RKO (cell line): ENCODE data around the gene SCN4A.

Experiments used
- DNase-seq: peaks from one replicate; pipeline ENCODE4 v3.0.0-alpha.2; 2016; ENCODE audit warnings: low spot score

SCN4A gene

GRCh38 chr17:63955232-63955631 lies 17.5 kb downstream of the SCN4A start:
- DNase-seq = no peak

DNA sequence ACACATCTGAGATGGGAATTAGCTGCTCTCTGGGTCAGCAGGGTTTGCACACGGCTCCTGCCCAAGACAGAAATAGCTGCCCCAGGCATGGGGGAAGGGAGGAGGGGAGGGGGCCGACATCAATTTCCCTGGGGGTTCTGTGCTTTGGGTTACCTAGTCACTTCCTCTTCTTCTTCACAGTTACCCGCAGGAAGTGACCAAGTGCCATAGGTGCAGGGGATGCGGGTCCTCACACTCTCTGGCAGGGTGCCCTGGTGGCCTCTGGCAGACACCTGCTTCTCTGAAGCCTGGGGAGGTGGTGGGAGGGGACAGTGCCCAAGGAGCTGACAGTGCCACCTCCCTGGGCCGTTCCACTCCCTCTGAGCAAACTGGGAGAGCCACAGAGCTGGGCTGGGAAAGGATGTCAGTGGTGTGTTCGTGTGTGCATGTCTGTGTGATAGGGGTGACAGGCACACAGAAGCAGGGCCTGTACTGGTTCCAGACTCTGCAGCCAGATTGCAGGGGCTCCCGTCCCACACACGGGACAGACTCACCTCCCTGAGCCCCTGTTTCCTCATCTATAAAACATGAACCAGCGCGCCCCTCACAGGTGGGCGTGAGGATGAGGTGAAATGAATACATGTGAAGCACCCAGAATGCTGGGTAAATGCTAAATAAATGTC lies 18.2 kb downstream of the SCN4A start:
- no peak for DNase-seq

DNA sequence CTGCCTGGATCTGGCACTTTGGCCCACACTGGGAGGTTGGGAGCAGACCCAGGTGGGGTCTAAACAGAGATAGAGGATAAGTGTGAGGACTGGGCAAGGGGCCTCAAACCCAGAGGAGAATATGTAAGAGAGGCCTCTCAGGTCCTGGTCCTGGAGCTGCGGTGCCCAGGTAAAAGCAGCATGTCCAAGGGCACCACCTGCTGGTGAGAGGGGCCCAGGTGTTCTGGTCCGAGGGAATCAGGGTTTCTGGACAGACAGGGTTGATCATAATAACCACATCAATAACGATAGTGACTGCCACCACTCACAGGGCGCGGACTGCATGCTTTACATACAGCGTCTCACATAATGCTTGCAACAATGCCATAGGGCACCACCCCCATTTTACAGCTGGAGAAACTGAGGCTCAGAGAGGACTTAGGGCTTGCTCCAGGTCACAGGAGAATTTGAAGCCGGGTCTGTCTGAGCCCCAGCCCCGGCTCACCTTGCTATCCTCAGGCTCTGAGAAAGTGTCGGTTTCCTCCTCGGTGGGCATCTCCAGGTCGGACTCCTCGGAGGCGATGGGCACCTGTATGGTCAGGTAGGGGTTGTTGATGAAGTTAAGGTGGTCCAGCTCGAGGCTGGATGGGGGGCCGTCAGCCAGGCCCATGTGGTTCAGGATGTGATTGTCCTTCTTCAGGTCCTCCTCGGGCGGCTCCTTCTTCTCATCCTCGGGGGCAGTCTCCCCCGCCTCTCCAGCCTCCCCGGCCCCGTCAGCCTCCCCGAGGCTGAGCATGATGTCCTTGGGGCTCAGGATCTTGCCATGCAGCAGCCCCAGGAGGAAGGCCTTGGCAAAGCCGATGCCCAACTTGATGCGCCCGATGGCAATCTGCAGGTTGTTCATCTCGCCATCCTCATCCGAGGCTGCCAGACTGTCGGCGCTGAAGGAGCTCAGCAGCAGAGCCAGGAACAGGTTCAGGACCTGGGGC lies 21.5 kb downstream of the SCN4A start:
- no peak for DNase-seq

- DNase-seq = no peak
Measured at GRCh38 chr17:63949576-63950250, 23.0 kb downstream of the SCN4A start.

DNA sequence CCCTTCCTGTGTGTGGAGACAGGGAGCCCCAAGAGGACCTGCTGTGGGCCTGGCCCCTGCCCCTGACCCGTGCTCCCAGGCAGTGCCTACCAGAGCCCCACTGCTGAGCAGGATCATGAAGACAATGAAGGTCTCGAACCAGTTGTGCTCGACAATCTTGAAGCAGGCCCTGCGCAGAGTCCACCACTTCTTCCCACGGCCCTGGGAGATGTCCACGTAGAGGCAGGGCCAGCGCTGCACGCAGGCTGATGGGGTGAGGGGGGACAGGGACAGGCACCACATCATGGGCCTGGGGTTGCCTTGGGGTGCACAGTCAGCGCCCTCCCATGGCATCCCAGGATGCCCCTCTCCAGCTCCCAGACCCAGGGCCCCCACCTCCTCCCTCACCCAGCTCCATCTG lies 24.2 kb downstream of the SCN4A start:
- DNase-seq = no peak

DNA sequence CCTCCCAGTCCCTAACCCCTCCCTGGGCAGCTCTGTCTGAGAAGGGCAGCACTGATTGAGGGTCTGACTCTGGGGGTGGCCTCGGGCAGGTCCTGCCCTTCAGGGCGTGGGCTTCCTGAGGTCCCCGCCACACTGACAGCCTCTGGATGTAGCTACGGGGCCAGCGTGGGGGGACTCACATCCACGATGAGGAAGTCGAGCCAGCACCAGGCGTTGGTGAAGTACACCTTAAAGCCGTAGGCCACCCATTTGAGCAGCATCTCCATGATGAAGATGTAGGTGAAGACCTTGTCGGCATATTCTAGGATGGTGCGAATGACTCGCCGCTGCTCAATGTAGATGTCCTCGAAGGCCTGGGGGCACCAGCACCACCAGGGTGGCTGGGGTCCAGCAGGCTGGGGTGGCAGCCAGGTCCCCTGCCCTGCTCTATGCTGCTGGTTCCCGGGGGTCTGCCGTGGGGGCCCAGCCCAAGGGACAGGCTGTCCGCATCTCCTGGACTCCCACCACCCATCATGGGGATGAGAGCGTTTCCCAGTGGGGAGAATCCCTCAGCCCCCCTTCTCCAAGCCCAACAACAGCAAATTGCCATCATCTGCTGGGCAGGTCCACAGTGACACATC lies 24.9 kb downstream of the SCN4A start:
- DNase-seq = no peak

- DNase-seq = no peak
Measured at GRCh38 chr17:63946440-63947363, 26.0 kb downstream of the SCN4A start.

DNA sequence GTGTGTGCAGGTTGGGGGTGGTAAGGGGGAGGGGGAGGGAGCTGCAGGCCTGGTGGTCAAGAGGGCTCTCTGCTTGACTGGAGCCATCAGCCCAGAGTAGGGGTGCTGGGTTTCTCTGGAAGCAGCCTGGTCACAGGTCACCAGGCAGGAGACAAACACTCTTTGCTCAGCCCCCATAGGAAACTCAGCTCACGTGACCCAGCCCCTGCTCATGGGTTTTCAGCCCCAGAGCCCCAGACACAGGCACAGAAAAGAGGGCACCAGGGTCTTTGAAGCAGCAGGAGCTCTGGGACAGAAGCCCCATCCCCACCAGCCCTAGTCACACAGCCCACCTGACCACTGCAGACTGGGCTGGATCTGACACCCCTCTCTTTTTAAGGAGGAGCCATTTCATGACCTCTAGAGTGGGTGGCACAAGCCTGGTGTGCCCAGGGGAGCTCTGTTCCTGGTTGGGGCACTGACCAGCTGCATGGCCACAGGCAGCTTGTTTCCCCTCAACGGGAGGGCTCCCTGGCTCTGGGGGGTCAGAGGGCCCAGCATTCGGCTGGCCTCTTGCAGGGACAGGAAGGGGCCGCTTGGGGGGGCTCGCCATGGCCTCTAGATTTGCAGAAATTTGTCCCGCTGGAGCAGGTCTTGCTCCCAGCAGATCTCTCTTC lies 26.8 kb downstream of the SCN4A start:
- no peak for DNase-seq

DNA sequence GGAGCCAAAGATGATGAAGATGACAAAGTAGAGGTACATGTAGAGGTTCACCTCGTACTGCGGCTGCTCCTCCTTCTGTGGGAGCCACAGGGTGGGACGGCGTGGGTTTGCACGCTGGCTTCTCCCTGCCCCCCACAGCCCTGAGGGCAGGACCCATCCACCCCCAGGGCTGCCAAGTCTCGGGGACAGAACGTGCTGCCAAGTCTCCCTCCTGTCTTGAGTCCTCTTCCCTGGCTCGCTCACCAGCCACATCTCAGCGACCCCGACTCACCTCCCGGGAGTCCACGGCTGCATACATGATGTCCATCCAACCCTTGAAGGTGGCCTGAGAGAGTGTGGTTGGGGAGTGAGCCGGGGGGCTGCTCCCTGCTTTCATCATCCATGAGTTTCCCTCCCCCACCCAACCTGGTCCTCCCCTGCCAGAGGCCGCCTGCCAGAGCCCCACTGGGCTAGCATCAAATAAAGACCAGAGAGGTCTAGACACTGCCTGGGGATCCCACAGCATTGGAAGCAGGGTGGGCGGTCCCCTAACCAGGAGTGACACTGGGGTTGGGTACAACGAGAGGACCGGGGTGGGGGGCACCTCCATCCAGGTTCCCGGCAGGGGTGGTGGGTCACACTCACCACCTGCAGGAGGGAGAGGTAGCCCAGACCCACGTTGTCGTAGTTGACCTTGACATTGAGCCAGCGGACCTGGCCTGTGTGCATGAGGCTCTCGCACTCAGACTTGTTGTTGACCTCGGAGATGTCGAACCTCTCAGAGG lies 27.8 kb downstream of the SCN4A start:
- no peak for DNase-seq

DNA sequence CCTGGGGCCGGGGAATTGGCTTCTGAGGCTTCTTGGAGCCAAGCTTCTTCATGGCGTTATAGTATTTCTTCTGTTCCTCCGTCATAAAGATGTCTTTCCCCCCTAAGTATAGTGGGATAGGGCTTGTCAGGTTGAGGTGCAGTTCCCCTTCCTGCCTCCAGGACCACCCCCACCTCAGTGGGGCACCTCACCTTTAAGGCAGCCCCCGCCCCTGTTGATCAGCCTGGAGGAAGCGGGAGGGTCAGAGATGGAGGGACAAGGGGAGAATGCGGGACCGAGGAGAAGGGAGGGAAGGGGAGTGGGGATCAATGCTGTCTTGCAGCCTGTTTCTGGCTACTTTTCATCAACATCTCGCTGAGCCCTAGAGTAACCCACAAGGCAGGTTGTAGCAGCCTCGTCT lies 29.0 kb downstream of the SCN4A start:
- DNase-seq = no peak

- no peak for DNase-seq
Measured at GRCh38 chr17:63942309-63942985, 30.3 kb downstream of the SCN4A start.

- no peak for DNase-seq
Measured at GRCh38 chr17:63941751-63942150, 31.0 kb downstream of the SCN4A start.

GRCh38 chr17:63941162-63941561 lies 31.6 kb downstream of the SCN4A start:
- no peak for DNase-seq

GRCh38 chr17:63940584-63940983 lies 32.1 kb downstream of the SCN4A start:
- no peak for DNase-seq

DNA sequence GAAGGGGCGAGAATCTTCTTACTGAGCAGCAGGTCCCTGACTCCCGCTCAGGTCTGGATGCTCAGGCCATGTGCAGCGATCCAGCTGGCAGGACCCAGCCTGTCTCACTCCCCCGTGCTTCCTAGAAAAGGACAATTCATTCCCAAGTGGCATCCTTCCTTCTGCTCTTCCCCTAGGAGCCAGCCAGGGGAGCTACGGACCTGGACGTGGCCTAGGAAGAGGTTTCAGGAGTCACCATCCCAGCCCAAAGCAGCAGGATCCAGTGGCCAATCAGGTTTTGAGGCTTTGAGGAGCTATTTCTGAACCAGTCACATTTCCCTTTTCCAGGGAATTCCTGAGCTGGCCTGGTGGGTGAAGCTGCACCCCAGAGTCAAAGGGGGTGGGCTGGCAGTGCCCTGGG lies 32.8 kb downstream of the SCN4A start:
- DNase-seq = no peak

DNA sequence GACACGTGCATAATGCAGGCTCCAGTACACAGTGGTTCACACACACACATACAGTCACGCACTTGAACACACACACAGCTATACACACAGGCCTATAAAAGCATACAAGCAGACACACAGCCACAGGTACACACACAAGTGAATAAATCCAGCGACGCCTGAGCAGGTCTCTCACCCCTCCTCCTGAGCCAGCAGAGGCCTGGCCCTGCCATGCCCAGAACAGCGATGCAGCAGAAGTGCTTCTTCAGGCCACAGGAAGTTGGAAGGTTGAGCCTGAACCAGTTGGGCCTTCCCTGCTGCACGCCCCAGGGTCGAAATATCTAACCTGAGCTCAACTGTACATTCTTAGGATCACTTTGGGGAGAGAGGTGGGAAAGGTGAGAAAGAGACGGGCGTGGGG lies 33.3 kb downstream of the SCN4A start:
- DNase-seq = no peak

- DNase-seq = no peak
Measured at GRCh38 chr17:63937920-63938319, 34.8 kb downstream of the SCN4A start.

DNA sequence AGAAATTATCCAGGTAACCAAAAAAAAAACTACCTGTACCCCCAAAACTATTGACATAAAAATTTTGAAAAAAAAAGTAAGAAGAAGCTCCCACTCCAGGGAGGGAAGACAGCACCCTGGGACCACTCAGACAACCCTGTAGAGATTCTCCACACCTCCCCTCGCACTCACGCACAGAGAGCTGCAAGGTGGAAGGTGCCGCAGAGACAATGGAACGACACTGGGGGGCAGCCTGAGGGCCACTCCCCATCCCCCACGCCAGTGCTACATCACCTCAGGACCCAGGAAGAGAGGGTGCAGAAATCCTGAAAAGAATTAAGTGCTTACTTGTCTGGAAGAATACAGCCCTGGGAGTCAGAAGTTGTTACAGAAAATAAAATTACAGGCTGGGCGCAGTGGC lies 35.4 kb downstream of the SCN4A start:
- no peak for DNase-seq
